SK-N-SH (cell line): Measurements from ENCODE around the gene SHD.
"Not testable (repeated sequence)": the region's sequence is repeated elsewhere in the genome, so short reads cannot be mapped to it uniquely, and the experiment has no call there.

Source experiments
- EZH2phosphoT487 ChIP-seq: fragments of 200-600 bp; sonication (generic); IDR thresholded peaks from 2 replicates; pipeline ENCODE4 v1.6.1; 2017; ENCODE audit warnings: low read depth, mixed run types, mild to moderate bottlenecking, antibody characterized with exemption, moderate library complexity, borderline replicate concordance
- GABPA ChIP-seq: IDR thresholded peaks from 2 replicates; pipeline ENCODE4 v1.4.0; 2012; ENCODE audit warnings: low read depth, mild to moderate bottlenecking
- REST ChIP-seq: IDR thresholded peaks from 2 replicates; pipeline ENCODE4 v1.6.1; 2012; ENCODE audit warnings: mild to moderate bottlenecking, low read depth, low read length, moderate library complexity
- RXRA ChIP-seq: IDR thresholded peaks from 2 replicates; pipeline ENCODE4 v1.4.0; 2012; ENCODE audit warnings: low read depth, mild to moderate bottlenecking, borderline replicate concordance
- SMC3 ChIP-seq: IDR thresholded peaks from 2 replicates; pipeline ENCODE4 v1.6.1; 2012; ENCODE audit warnings: low read depth, low read length, improper control_type of control experiment
- USF2 ChIP-seq: fragments of 150-350 bp; IDR thresholded peaks from 2 replicates; pipeline ENCODE4 v1.6.1; 2017; ENCODE audit warnings: antibody characterized with exemption, low read length, low read depth, borderline replicate concordance
- TF ChIP-seq, protein P1 (sequence below): fragments of 200-600 bp; sonication (generic); IDR thresholded peaks from 2 replicates; pipeline ENCODE4 v1.6.1; 2017; ENCODE audit warnings: antibody characterized with exemption, mild to moderate bottlenecking, moderate library complexity

- TF ChIP-seq USF2, EZH2phosphoT487, SMC3, GABPA, REST, RXRA: not testable (repeated sequence)
- TF ChIP-seq, protein P1, sequence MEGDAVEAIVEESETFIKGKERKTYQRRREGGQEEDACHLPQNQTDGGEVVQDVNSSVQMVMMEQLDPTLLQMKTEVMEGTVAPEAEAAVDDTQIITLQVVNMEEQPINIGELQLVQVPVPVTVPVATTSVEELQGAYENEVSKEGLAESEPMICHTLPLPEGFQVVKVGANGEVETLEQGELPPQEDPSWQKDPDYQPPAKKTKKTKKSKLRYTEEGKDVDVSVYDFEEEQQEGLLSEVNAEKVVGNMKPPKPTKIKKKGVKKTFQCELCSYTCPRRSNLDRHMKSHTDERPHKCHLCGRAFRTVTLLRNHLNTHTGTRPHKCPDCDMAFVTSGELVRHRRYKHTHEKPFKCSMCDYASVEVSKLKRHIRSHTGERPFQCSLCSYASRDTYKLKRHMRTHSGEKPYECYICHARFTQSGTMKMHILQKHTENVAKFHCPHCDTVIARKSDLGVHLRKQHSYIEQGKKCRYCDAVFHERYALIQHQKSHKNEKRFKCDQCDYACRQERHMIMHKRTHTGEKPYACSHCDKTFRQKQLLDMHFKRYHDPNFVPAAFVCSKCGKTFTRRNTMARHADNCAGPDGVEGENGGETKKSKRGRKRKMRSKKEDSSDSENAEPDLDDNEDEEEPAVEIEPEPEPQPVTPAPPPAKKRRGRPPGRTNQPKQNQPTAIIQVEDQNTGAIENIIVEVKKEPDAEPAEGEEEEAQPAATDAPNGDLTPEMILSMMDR, result not testable (repeated sequence)
These were observed 50.1 kb downstream of the SHD start for GRCh38 chr19:4328991-4329681.
